Esophagus squamous epithelium (tissue), 5 donors: ENCODE results near the gene C22orf31. TPM values are rescaled to one million over a fixed set of nuclear protein-coding genes. Genes with fewer than 3 reads are reported as not detected.
A peak's percentile ranks its signal among the peaks of the same experiment; 100 is the strongest.

Source experiments
- DNase-seq: peaks from one replicate; lab custom pipeline; 2025; lab: John Stamatoyannopoulos, UW
- H3K27ac ChIP-seq, 4 donors: fragments of 200-600 bp; sonication (generic); one replicate each; pipeline ENCODE4 v1.5.1; 2016 to 2019; ENCODE audit warnings: mild to moderate bottlenecking in 1 of 4
- H3K27me3 ChIP-seq, 4 donors: fragments of 200-600 bp; sonication (generic); 1 replicate in 3 of 4; 2 replicates in 1 of 4; pipeline versions ENCODE4 v1.5.1 to v1.6.0; 2017 to 2021; ENCODE audit warnings: antibody characterized with exemption in 1 of 4
- H3K36me3 ChIP-seq, 3 donors: fragments of 200-600 bp; sonication (generic); one replicate each; pipeline ENCODE4 v1.5.1; 2016 to 2019
- H3K4me1 ChIP-seq, 3 donors: fragments of 200-600 bp; sonication (generic); one replicate each; pipeline ENCODE4 v1.5.1; 2017 to 2019
- H3K4me3 ChIP-seq, 4 donors: fragments of 200-600 bp; sonication (generic); 1 replicate in 3 of 4; 2 replicates in 1 of 4; pipeline ENCODE4 v1.5.1; 2016 to 2019; ENCODE audit warnings: mild to moderate bottlenecking in 2 of 4, moderate library complexity in 1 of 4
- H3K9me3 ChIP-seq, 3 donors: fragments of 200-600 bp; sonication (generic); one replicate each; pipeline ENCODE4 v1.5.1; 2016 to 2019
- POLR2A ChIP-seq, 4 donors: fragments of 450-650 bp; IDR thresholded peaks; one replicate each; pipeline ENCODE4 v1.6.1; 2017; ENCODE audit warnings: antibody characterized with exemption in 4 of 4, mild to moderate bottlenecking in 4 of 4, moderate library complexity in 3 of 4
- whole genome bisulfite sequencing, 2 donors: methylation state at CpG; one replicate each; pipeline ENCODE4 v1.1.5; 2018; 5-methylcytosine and 5-hydroxymethylcytosine counted together
- intact Hi-C: fragments of 100-400 bp; cut with DNase I; formaldehyde crosslinking; loops from one replicate; pipeline ENCODE4 v1.15.0; 2022
- total RNA-seq, 4 donors: library from RNA; depleted of rRNA; stranded (reverse); fragments of >200 nt; gene quantifications; one replicate each; pipeline ENCODE4 v1.1.0, GENCODE V29; 2016
- TF ChIP-seq, protein P1 (sequence below), 6 experiments: fragments of 450-650 bp in 4 of 6; fragments of 200-600 bp in 2 of 6; sonication (generic) in 2 of 6; IDR thresholded peaks; one replicate each; pipeline ENCODE4 v1.5.1; 2016 to 2019; ENCODE audit warnings: antibody characterized with exemption in 6 of 6, mild to moderate bottlenecking in 4 of 6, moderate library complexity in 4 of 6
- donor health status: DM: yes; HTN: yes; CAD: no.

The C22orf31 gene
- total RNA-seq, 4 donors from 2014 or later = 0.38 TPM; not detected in 3

DNA sequence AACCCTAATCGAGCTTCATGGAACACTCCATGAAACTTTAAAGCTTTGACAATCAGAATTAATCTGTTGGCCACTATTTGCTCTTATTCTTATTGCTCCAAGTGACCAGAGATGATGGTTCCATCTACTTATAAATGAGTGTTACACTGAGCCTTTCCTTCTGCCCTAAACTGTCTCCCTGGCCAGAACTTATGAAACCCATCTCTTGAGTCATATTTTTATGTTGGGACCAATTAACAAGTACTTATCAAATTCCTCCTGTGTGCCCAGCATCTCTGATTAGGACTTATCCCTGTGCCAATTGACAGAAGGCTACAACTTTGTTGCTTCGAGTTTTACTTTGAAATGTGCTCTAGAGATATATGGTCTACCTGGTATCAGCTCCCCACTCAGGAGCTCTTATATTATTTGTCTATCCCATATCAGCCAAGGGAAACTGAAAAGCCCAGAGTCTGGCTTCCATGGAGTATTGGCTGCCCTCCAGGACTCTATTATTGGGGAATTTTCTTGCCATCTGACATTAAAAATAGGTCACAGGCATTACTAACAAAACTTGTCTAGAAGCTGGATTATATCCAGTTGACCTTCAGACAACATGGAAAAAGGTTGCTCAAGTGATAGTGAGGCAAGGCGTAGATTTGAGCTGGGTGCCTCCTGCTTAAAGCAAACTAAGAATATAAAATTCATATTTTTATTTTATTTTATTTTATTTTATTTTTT, 20.0 kb upstream of the C22orf31 start:
- Histone ChIP-seq H3K36me3 (no peaks in the 10 kb centered on the region), H3K9me3 (no peaks in the 10 kb centered on the region), H3K4me3 (no peak overlapping the region), H3K27ac (peak overlapping the region in 2 of 4 donors; percentile 39 to 64), H3K4me1 (peaks cover 12 to 72% (median 12%) of the 10 kb centered on the region in 3 donors), H3K27me3 (no peaks in the 10 kb centered on the region)
- 71 to 72% methylated on average over 3 of the region's 3 CpGs for WGBS, 2 donors
- TF ChIP-seq, protein P1, sequence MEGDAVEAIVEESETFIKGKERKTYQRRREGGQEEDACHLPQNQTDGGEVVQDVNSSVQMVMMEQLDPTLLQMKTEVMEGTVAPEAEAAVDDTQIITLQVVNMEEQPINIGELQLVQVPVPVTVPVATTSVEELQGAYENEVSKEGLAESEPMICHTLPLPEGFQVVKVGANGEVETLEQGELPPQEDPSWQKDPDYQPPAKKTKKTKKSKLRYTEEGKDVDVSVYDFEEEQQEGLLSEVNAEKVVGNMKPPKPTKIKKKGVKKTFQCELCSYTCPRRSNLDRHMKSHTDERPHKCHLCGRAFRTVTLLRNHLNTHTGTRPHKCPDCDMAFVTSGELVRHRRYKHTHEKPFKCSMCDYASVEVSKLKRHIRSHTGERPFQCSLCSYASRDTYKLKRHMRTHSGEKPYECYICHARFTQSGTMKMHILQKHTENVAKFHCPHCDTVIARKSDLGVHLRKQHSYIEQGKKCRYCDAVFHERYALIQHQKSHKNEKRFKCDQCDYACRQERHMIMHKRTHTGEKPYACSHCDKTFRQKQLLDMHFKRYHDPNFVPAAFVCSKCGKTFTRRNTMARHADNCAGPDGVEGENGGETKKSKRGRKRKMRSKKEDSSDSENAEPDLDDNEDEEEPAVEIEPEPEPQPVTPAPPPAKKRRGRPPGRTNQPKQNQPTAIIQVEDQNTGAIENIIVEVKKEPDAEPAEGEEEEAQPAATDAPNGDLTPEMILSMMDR (IDR thresholded peaks at IDR 0.05) = no peak
- TF ChIP-seq POLR2A (IDR thresholded peaks at IDR 0.05) = no peak
- no peak for DNase-seq
- intact Hi-C loops = no loop called here

- TF ChIP-seq, protein P1 (IDR thresholded peaks at IDR 0.05) = no peak
- TF ChIP-seq POLR2A (IDR thresholded peaks at IDR 0.05) = no peak
Observed at GRCh38 chr22:29080106-29080975, 18.7 kb upstream of the C22orf31 start.

GRCh38 chr22:29079218-29079901, 17.7 kb upstream of the C22orf31 start:
- intact Hi-C loops = no loop called here
- Histone ChIP-seq H3K9me3 (no peaks in the 10 kb centered on the region), H3K27me3 (no peaks in the 10 kb centered on the region), H3K27ac (peak overlapping the region in 3 of 4 donors; percentile 39 to 64 (median 43)), H3K4me1 (peaks cover 14 to 89% (median 21%) of the 10 kb centered on the region in 3 donors), H3K36me3 (no peaks in the 10 kb centered on the region), H3K4me3 (no peak overlapping the region)
- TF ChIP-seq, protein P1 (IDR thresholded peaks at IDR 0.05) = no peak
- no peak for TF ChIP-seq POLR2A (IDR thresholded peaks at IDR 0.05)
- 57 to 64% methylated on average over 7 to 8 of the region's 8 CpGs for WGBS, 2 donors
- DNase-seq = no peak

More at GRCh38 chr22:29080106-29080975, 18.7 kb upstream of the C22orf31 start:
- intact Hi-C loops = no loop called here
- DNase-seq = no peak
- H3K27me3 ChIP-seq = no peaks in the 10 kb centered on the region
- no peak overlapping the region for H3K4me3 ChIP-seq
- H3K36me3 ChIP-seq = no peaks in the 10 kb centered on the region
- H3K9me3 ChIP-seq = no peaks in the 10 kb centered on the region
- peak overlapping the region in 2 of 4 donors; percentile 39 to 64 for H3K27ac ChIP-seq
- 72 to 82% methylated on average over 7 of the region's 7 CpGs for WGBS, 2 donors
- H3K4me1 ChIP-seq = peaks cover 12 to 81% (median 12%) of the 10 kb centered on the region in 3 donors

- intact Hi-C loops = no loop called here
- no peaks in the 10 kb centered on the region for H3K36me3 ChIP-seq
- DNase-seq = no peak
- no peak overlapping the region for H3K4me3 ChIP-seq
- no peaks in the 10 kb centered on the region for H3K9me3 ChIP-seq
- H3K4me1 ChIP-seq = peaks cover 20 to 89% (median 23%) of the 10 kb centered on the region in 3 donors
- WGBS, 2 donors = 74 to 79% methylated on average over 6 of the region's 6 CpGs
- H3K27me3 ChIP-seq = no peaks in the 10 kb centered on the region
- H3K27ac ChIP-seq = peak overlapping the region in 3 of 4 donors; percentile 39 to 64 (median 43)
- no peak for TF ChIP-seq POLR2A (IDR thresholded peaks at IDR 0.05)
Observed at GRCh38 chr22:29078869-29079207, 17.2 kb upstream of the C22orf31 start.

DNA sequence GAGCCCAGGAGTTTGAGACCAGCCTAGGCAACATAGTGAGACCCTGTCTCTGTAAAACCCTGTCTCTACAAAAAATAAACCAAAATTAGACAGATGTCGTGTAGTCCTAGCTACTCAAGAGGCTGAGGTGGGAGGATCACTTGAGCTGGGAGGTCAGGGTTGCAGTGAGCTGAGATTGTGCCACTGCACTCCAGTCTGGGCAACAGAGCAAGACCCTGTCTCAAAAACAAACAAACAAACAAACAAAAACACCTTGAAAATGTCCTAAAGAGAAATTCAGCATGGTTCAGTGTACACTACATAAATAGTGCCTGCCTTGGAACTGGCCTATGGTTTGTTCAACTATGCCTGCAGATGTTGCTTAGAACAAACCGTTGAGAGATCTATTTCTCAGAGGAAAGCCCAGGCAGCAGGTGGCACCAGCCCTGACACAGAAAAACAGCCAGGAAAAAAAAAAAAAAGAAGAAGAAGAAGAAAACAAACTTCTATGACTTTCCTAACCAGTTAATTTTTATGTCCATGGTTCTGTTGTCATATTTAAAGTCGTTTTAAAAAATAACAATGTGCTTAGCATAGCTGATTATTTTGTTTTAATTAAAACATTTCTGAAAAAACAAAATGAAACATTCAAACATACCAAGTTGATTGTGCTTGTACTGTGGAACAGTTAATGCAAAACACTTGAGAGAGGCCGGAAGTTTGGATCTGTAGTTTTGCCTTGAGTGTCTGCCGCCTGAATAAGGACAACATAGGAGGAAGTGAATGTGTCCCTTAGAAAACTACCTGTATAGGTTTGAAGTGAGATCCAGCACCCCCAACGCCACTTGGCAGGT, 16.6 kb upstream of the C22orf31 start:
- TF ChIP-seq POLR2A (IDR thresholded peaks at IDR 0.05) = no peak
- TF ChIP-seq, protein P1 (IDR thresholded peaks at IDR 0.05) = no peak
- Histone ChIP-seq H3K27me3 (peaks cover 0 to 5% (median 0%) of the 10 kb centered on the region in 4 donors), H3K4me1 (peaks cover 21 to 90% (median 23%) of the 10 kb centered on the region in 3 donors), H3K27ac (peak overlapping the region in 3 of 4 donors; percentile 39 to 64 (median 43)), H3K4me3 (no peak overlapping the region), H3K36me3 (no peaks in the 10 kb centered on the region), H3K9me3 (no peaks in the 10 kb centered on the region)
- 77% methylated on average over 6 of the region's 6 CpGs for WGBS, 2 donors
- DNase-seq = no peak
- intact Hi-C loops = no loop called here
